ENCODE measurements around the gene SYS1. TPM values are rescaled to one million over a fixed set of nuclear protein-coding genes. Genes with fewer than 3 reads are reported as not detected.

SYS1 gene
- total RNA-seq, 1 experiment from 2014 or later, result 20.5 TPM

DNA sequence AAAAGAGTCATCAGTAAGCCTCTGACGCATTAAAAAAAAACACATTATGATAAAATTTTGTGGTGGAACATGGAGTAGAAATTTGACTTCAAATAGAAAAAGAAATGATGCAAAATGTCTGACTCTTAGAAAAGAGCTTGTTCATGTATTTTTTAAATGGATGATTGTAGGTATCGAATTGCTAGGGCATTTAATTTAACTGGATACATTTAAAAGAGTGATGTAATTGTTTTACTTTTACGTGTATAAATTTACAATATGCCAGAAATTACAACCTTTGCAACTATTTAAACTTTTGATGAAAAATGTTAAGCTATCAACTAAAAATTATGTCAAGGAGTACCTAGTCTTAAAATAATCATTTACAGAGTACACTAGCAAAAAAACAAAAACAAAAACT is 10.2 kb upstream of the SYS1 start:
- Histone ChIP-seq H2AFZ (ENCODE audit: low read depth, low read length, poor library complexity, severe bottlenecking) (no peak overlapping the region), H3K9me2 (ENCODE audit: insufficient read depth) (no peaks in the 10 kb centered on the region), H3K9ac (ENCODE audit: low read length) (no peak overlapping the region), H3K4me1 (ENCODE audit: control insufficient read depth in 1 of 2, insufficient read depth in 2 of 2, low read length in 2 of 2) (peaks cover 27 to 43% of the 10 kb centered on the region in 2 experiments), H3K79me2 (ENCODE audit: insufficient read depth, low read length) (peaks cover 4% of the 10 kb centered on the region), H4K20me1 (ENCODE audit: insufficient read depth) (no peaks in the 10 kb centered on the region), H3K4me2 (ENCODE audit: low read length) (no peak overlapping the region), H3K27ac (ENCODE audit: low read depth, low read length) (no peak overlapping the region), H3K9me3 (ENCODE audit: control insufficient read depth in 1 of 2, insufficient read depth in 1 of 2, low read depth in 1 of 2, low read length in 2 of 2) (no peaks in the 10 kb centered on the region), H3K4me3 (replicated peaks in 1 of 2; ENCODE audit: low read depth in 1 of 2, low read length in 2 of 2) (no peak overlapping the region), H3K36me3 (ENCODE audit: control insufficient read depth in 1 of 2, insufficient read depth in 2 of 2, low read length in 2 of 2) (no peaks in the 10 kb centered on the region), H3K27me3 (ENCODE audit: insufficient read depth, low read length) (no peaks in the 10 kb centered on the region)
- no peak for TF ChIP-seq ZNF274 (IDR thresholded peaks at IDR 0.05; ENCODE audit: low read depth, low read length)
- POLR2A ChIA-PET, result interaction anchor here (1.2 to 1.4 kb wide), 2 partner anchors 9 to 10 kb away, joined by 5 to 6 read pairs; partner anchors contain the start of gene SYS1
- DNase-seq (ENCODE audit: low read depth, low spot score), result no peak
- BruUV-seq (replicated peaks), result no TSS peak
- intact Hi-C loops (cut with micrococcal nuclease), result no loop called here
- RAD21 ChIA-PET (ENCODE audit: low non-redundant PET in 1 of 2, low total read pairs in 2 of 2, uncharacterized antibody in 2 of 2, unreplicated experiment in 2 of 2), result no interaction called here
- no peak for ATAC-seq
- CTCF ChIA-PET, result interaction anchor here (0.9 to 2.5 kb wide), 2 partner anchors 10 to 84 kb away, joined by 4 to 11 read pairs; partner anchors contain the start of gene SYS1

DNA sequence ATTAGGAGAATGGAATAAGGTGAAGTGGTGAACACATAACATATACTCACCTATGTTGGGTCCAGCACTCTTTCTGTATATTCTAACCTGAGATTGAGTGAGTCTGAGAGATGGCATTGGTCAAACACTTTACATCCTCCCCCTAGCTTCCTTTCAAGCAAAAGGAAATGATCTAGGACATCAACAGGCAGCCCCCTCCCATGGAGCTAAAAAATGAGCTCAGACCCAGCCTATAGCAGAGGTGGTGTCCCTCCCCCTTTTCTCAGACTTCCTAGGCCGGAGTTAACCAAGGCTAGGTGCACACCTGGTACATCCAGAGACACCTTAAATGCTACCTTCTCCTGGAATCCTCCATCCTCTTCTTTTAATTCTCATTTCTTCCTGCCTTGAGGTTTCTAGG is 9.2 kb upstream of the SYS1 start:
- DNase-seq (ENCODE audit: low read depth, low spot score) (no peak), ATAC-seq (no peak)
- Histone ChIP-seq H3K9me3 (ENCODE audit: control insufficient read depth in 1 of 2, insufficient read depth in 1 of 2, low read depth in 1 of 2, low read length in 2 of 2) (no peaks in the 10 kb centered on the region), H3K4me1 (ENCODE audit: control insufficient read depth in 1 of 2, insufficient read depth in 2 of 2, low read length in 2 of 2) (peaks cover 34 to 48% of the 10 kb centered on the region in 2 experiments), H3K9me2 (ENCODE audit: insufficient read depth) (no peaks in the 10 kb centered on the region), H3K9ac (ENCODE audit: low read length) (no peak overlapping the region), H3K4me3 (replicated peaks in 1 of 2; ENCODE audit: low read depth in 1 of 2, low read length in 2 of 2) (no peak overlapping the region), H3K27me3 (ENCODE audit: insufficient read depth, low read length) (no peaks in the 10 kb centered on the region), H3K27ac (ENCODE audit: low read depth, low read length) (no peak overlapping the region), H3K79me2 (ENCODE audit: insufficient read depth, low read length) (no peaks in the 10 kb centered on the region), H3K36me3 (ENCODE audit: control insufficient read depth in 1 of 2, insufficient read depth in 2 of 2, low read length in 2 of 2) (no peaks in the 10 kb centered on the region), H4K20me1 (ENCODE audit: insufficient read depth) (no peaks in the 10 kb centered on the region), H3K4me2 (ENCODE audit: low read length) (no peak overlapping the region), H2AFZ (ENCODE audit: low read depth, low read length, poor library complexity, severe bottlenecking) (no peak overlapping the region)
- RAD21 ChIA-PET (ENCODE audit: low non-redundant PET in 1 of 2, low total read pairs in 2 of 2, uncharacterized antibody in 2 of 2, unreplicated experiment in 2 of 2), result no interaction called here
- BruUV-seq (replicated peaks), result no TSS peak
- intact Hi-C loops (cut with micrococcal nuclease), result no loop called here
- CTCF ChIA-PET, result interaction anchor here (2.5 kb wide), 1 partner anchor 9 kb away, joined by 11 read pairs; the partner anchor contains the start of gene SYS1
- TF ChIP-seq, protein P1, sequence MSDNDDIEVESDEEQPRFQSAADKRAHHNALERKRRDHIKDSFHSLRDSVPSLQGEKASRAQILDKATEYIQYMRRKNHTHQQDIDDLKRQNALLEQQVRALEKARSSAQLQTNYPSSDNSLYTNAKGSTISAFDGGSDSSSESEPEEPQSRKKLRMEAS (IDR thresholded peaks at IDR 0.05), result no peak
- TF ChIP-seq CEBPB (IDR thresholded peaks at IDR 0.05; ENCODE audit: low read depth), result no peak
- no peak for TF ChIP-seq EGR1 (IDR thresholded peaks at IDR 0.05; ENCODE audit: low read depth)
- TF ChIP-seq ZNF274 (IDR thresholded peaks at IDR 0.05; ENCODE audit: low read depth, low read length), result no peak
- TF ChIP-seq, protein P2, sequence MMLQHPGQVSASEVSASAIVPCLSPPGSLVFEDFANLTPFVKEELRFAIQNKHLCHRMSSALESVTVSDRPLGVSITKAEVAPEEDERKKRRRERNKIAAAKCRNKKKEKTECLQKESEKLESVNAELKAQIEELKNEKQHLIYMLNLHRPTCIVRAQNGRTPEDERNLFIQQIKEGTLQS (IDR thresholded peaks at IDR 0.05), result no peak
- TF ChIP-seq EZH2phosphoT487 (IDR thresholded peaks at IDR 0.05; ENCODE audit: borderline replicate concordance), result no peak
- TF ChIP-seq SIN3A (IDR thresholded peaks at IDR 0.05; ENCODE audit: low read depth), result no peak
- TF ChIP-seq, protein P3, sequence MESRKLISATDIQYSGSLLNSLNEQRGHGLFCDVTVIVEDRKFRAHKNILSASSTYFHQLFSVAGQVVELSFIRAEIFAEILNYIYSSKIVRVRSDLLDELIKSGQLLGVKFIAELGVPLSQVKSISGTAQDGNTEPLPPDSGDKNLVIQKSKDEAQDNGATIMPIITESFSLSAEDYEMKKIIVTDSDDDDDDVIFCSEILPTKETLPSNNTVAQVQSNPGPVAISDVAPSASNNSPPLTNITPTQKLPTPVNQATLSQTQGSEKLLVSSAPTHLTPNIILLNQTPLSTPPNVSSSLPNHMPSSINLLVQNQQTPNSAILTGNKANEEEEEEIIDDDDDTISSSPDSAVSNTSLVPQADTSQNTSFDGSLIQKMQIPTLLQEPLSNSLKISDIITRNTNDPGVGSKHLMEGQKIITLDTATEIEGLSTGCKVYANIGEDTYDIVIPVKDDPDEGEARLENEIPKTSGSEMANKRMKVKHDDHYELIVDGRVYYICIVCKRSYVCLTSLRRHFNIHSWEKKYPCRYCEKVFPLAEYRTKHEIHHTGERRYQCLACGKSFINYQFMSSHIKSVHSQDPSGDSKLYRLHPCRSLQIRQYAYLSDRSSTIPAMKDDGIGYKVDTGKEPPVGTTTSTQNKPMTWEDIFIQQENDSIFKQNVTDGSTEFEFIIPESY (IDR thresholded peaks at IDR 0.05; ENCODE audit: extremely low read depth, insufficient replicate concordance, low read length), result no peak
- no peak for TF ChIP-seq YY1 (IDR thresholded peaks at IDR 0.05; ENCODE audit: extremely low read depth, insufficient replicate concordance, low read depth, low read length)
- no peak for TF ChIP-seq SRF (IDR thresholded peaks at IDR 0.05; ENCODE audit: low read depth)
- no peak for TF ChIP-seq ZFX (IDR thresholded peaks at IDR 0.05)
- TF ChIP-seq SP1 (IDR thresholded peaks at IDR 0.05; ENCODE audit: low read depth), result no peak
- TF ChIP-seq, protein P4, sequence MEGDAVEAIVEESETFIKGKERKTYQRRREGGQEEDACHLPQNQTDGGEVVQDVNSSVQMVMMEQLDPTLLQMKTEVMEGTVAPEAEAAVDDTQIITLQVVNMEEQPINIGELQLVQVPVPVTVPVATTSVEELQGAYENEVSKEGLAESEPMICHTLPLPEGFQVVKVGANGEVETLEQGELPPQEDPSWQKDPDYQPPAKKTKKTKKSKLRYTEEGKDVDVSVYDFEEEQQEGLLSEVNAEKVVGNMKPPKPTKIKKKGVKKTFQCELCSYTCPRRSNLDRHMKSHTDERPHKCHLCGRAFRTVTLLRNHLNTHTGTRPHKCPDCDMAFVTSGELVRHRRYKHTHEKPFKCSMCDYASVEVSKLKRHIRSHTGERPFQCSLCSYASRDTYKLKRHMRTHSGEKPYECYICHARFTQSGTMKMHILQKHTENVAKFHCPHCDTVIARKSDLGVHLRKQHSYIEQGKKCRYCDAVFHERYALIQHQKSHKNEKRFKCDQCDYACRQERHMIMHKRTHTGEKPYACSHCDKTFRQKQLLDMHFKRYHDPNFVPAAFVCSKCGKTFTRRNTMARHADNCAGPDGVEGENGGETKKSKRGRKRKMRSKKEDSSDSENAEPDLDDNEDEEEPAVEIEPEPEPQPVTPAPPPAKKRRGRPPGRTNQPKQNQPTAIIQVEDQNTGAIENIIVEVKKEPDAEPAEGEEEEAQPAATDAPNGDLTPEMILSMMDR (IDR thresholded peaks at IDR 0.05 in 2 of 3, conservative IDR thresholded peaks at IDR 0.05 in 1 of 3; ENCODE audit: borderline replicate concordance in 1 of 3, insufficient read depth in 1 of 3, low read depth in 2 of 3, low read length in 2 of 3), result no peak
- TF ChIP-seq POLR2AphosphoS5 (IDR thresholded peaks at IDR 0.05; ENCODE audit: low read depth, low read length), result no peak
- no peak for TF ChIP-seq ELF1 (IDR thresholded peaks at IDR 0.05; ENCODE audit: borderline replicate concordance, low read depth)
- TF ChIP-seq EZH2 (IDR thresholded peaks at IDR 0.05), result no peak
- POLR2A ChIA-PET, result no interaction called here
